Rectal smooth muscle tissue (tissue), 1 donor: ENCODE measurements around the gene ELMO1.

Experiments
- H3K27ac ChIP-seq: one replicate; pipeline ENCODE4 v1.7.0; 2013; ENCODE audit warnings: low read depth, low read length, inconsistent platforms
- H3K27me3 ChIP-seq: one replicate; pipeline ENCODE4 v1.7.0; 2013; ENCODE audit warnings: low read length; ENCODE audit not compliant: control insufficient read depth, insufficient read depth
- H3K36me3 ChIP-seq: one replicate; pipeline ENCODE4 v1.7.0; 2013; ENCODE audit warnings: low read length; ENCODE audit not compliant: control insufficient read depth, insufficient read depth
- H3K4me1 ChIP-seq: one replicate; pipeline ENCODE4 v1.7.0; 2013; ENCODE audit warnings: low read length; ENCODE audit not compliant: control insufficient read depth, insufficient read depth
- H3K4me3 ChIP-seq: one replicate; pipeline ENCODE4 v1.7.0; 2013; ENCODE audit warnings: low read length
- H3K9ac ChIP-seq: one replicate; pipeline ENCODE4 v1.7.0; 2013; ENCODE audit warnings: low read length

The ELMO1 gene

DNA sequence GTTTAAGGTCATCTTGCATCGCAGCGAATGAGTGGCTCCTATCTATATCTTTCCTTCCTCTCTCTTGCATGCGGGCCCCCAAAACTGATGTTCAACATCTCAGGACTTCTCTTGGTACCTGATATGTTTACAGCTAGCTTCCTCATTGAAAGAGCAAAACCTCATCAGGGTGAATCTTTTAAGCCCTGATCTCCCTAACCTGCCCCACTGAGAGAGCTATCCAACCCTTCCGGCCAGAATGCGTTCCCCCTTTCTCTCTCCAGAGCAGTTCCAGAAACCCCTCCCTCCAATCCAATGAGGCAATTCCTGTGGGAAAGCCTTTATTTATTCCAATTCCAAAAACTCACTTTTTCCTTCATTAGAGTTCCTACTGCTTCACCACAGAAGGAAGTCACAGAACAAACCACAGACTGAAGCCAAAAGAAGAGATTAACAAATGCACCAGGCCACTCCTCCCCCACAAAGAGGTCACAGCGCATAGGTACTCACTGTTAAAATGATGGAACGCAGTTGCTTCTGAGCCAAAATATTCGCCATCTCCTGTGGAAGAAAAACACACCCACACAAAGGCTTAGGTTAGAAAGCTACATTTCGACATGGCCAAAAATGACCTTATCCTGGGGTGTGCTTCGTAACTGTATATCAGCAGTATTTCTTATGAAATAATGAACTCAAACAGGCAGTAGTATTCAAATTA, 232.4 kb downstream of the ELMO1 start:
- Histone ChIP-seq H3K27me3 (no peaks in the 10 kb centered on the region), H3K27ac (no peak overlapping the region), H3K9ac (no peak overlapping the region)

DNA sequence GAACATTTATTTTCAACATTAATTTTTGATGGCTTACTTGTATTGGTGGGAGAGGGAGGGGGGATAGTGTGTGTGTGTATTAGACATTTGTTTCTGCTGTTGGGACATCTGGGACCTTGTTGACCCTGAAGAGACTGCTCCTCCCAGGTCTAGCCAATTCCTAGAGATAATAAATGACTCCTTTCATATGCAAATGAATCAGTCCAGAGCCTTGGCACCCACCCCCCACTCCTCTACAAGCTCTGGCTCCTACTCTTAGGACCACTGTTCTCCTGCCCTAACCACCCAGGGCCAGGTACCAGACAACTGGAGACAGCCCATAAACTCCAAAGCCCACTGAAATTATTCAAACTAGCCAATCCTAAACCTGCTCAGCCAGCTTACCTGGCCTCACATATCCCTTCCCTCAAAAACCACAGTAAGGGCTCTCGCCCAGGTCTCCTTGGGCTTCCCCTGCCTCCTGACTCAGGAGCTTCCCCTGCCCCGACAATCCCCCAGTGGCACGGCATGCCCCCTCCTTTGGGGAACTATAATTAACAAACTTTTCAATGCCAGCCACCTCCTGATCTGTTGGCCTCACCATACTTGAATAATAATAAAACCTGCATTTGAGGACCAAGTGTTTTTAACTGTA, 233.3 kb downstream of the ELMO1 start:
- Histone ChIP-seq H3K27me3 (no peaks in the 10 kb centered on the region), H3K9ac (no peak overlapping the region), H3K36me3 (no peaks in the 10 kb centered on the region), H3K27ac (no peak overlapping the region), H3K4me3 (no peak overlapping the region), H3K4me1 (no peaks in the 10 kb centered on the region)

More for the DNA sequence above, 232.4 kb downstream of the ELMO1 start:
- Histone ChIP-seq H3K4me1 (no peaks in the 10 kb centered on the region), H3K36me3 (no peaks in the 10 kb centered on the region), H3K4me3 (no peak overlapping the region)

DNA sequence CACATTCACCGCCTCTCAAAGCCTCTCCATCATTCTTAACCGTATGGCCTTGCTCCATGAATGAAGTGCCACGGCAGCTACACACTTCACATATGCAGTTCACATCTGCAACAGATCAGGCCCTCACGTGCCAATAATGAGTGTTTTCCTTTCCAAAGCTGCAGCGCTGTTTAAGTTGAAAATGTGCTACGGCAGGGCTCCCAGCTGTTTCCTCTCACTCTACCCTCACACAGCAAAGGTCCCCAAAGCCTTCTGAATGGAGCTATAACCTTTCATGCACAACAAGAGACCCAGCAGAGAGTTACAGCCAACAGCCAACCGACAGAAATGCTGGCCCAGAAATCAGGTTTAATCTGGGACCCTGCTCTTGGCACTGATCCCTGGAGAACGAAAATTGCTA, 236.1 kb downstream of the ELMO1 start:
- H3K36me3 ChIP-seq, result no peaks in the 10 kb centered on the region
- no peak overlapping the region for H3K4me3 ChIP-seq
- H3K27me3 ChIP-seq, result no peaks in the 10 kb centered on the region
- no peak overlapping the region for H3K27ac ChIP-seq
- H3K4me1 ChIP-seq, result peaks cover 10% of the 10 kb centered on the region
- H3K9ac ChIP-seq, result no peak overlapping the region

DNA sequence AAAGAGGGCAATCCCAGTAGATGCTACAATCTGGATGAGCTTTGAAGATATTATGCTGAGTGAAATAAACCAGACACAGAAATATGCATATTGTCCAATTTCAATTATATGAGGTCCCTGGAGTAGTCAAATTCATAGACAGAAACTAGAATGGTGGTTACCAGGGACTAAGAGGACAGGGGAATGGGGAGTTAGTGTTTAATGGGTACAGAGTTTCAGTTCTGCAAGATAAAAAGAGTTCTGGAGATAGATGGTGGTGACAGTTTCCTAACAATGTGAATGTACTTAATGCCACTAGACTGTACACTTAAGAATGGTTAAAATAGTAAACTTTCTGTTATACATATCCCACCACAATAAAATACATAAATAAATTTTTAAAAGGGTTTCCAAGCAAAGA, 236.6 kb downstream of the ELMO1 start:
- Histone ChIP-seq H3K36me3 (no peaks in the 10 kb centered on the region), H3K4me3 (no peak overlapping the region), H3K27me3 (no peaks in the 10 kb centered on the region), H3K4me1 (peaks cover 10% of the 10 kb centered on the region), H3K9ac (no peak overlapping the region), H3K27ac (no peak overlapping the region)

DNA sequence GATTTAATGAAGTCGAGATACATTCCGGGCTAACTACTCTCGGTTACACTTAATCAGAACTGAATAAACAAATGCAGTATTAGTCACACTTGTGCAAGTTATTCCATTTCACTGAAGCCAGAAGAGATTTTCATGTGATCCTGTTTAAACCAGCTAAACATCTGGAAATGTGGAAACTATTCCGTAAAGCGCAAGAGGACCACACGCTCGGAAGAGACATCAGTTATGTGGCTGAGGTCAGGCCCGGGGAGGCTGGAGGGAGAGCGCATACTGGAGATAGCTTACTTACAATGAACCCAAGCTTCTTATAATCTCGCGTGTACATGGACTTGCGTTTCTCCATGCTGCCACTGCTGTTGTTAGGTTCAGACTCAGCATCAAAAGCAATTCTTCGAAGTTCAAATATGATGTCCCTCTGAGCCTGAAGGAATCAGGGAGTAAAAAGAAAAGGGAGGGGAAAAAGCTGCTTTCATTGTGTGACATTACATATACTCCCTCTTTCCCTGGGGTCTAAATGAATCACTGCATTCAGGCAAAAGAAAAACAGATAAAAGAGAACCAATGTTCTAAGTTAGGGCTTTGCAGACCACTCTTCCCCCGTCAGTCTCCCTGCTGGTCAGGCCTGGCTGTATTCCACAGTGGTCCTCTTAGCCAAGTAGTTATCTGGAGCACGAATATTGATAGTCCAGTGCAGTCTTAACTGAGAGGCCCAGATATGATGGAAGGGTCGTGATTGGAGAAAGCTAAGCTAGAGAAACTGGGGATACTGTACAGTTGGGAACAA, 237.4 kb downstream of the ELMO1 start:
- no peak overlapping the region for H3K27ac ChIP-seq
- H3K36me3 ChIP-seq, result no peaks in the 10 kb centered on the region
- H3K4me1 ChIP-seq, result peaks cover 10% of the 10 kb centered on the region
- no peak overlapping the region for H3K9ac ChIP-seq
- no peaks in the 10 kb centered on the region for H3K27me3 ChIP-seq
- no peak overlapping the region for H3K4me3 ChIP-seq

DNA sequence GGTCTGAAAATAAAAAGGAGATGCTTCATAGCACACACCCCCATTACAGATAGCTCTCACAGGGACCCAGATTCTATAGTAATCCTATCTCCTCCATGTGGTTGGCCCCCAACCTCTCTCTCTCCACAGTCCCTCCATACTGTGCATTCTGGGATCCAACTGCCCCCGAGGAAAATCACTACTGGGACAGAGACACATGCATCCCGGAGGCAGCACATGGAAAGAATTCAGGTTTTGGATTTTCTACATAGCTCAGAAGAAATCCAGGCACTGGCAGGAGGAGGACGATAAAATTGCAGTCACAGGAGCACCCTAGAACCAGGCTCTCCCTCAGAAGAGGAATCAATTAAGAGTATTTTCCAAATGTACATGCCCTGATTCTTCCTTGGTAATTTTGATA, 239.5 kb downstream of the ELMO1 start:
- Histone ChIP-seq H3K27ac (peak overlapping the region; percentile 50), H3K36me3 (no peaks in the 10 kb centered on the region), H3K9ac (no peak overlapping the region), H3K4me1 (peaks cover 10% of the 10 kb centered on the region), H3K27me3 (no peaks in the 10 kb centered on the region), H3K4me3 (no peak overlapping the region)

DNA sequence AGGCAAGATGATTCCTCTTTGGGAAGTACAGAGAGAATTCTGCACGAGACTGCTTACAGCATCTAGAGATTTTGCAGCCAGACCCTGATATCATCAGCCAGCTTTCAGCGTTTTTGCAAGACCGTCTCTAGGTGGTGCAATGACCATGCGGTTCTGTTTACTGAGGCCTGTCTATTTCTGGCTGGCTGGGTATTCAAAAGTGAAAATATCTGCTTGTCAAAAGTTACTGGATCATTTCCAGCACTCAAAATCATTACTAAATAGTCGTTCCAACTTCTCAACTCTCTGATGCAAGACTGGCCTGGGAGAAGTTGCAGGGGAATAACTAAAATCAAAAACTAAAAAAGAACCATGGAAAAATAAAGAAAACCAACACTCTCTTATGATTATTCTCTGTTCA, 240.1 kb downstream of the ELMO1 start:
- H3K4me3 ChIP-seq, result no peak overlapping the region
- no peak overlapping the region for H3K9ac ChIP-seq
- H3K27me3 ChIP-seq, result no peaks in the 10 kb centered on the region
- H3K4me1 ChIP-seq, result peaks cover 10% of the 10 kb centered on the region
- no peaks in the 10 kb centered on the region for H3K36me3 ChIP-seq
- H3K27ac ChIP-seq, result peak overlapping the region; percentile 50

DNA sequence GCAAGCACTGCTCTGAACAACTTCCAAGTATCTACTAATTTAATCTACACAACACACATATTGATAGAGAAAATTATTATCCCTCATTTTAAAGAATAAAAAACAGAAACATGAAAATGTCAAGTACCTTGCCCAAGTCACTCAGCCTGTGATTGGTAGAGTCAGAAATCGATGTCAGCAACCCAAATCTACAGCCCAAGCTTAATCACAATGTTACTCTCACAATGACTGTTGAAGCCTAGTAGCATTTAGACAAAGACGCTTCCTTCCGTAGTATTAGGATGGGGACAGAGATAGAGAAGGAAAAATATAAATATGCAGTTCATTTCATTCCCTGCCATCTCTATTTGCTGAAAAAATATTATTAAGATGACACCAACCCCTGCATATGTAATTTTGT, 242.5 kb downstream of the ELMO1 start:
- Histone ChIP-seq H3K27me3 (no peaks in the 10 kb centered on the region), H3K4me3 (no peak overlapping the region), H3K4me1 (peaks cover 15% of the 10 kb centered on the region), H3K9ac (no peak overlapping the region), H3K27ac (no peak overlapping the region), H3K36me3 (no peaks in the 10 kb centered on the region)

DNA sequence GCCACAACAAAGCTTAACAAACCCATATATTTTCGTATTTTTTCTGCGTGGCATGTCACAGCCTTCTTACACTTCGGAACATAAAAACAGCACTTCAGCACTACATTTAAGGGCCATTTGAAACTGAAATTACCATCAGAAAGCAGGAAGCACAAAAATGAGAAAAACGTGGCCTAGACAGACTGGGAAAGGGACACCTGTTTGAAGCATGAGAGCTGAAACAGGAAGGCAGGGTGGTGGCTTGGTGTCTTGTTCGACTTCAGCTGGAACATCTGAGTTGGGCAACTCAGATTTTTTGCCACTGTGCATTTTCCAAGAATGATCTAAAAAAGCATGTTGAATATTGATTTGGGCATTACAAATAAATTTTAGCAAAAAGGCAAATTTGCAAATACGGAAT, 243.2 kb downstream of the ELMO1 start:
- H3K9ac ChIP-seq, result no peak overlapping the region
- no peaks in the 10 kb centered on the region for H3K36me3 ChIP-seq
- peaks cover 18% of the 10 kb centered on the region for H3K4me1 ChIP-seq
- H3K27ac ChIP-seq, result no peak overlapping the region
- no peaks in the 10 kb centered on the region for H3K27me3 ChIP-seq
- H3K4me3 ChIP-seq, result no peak overlapping the region

DNA sequence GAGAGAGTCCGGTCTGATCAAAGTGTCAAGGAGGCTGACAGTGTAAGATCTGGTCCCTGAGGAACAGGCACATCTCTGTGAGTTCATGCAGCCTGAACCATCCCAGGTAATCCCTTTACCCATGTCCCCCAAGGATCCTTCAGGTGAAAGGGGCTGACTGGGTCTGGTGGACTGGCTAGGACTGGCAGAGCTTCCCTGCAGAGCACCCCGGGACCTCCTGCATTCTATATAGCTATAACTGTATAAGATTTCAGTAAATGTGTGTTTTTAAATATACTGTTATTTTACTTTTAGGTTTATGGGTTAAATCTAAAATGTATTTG, 246.8 kb downstream of the ELMO1 start:
- Histone ChIP-seq H3K27me3 (no peaks in the 10 kb centered on the region), H3K4me1 (peaks cover 13% of the 10 kb centered on the region), H3K36me3 (no peaks in the 10 kb centered on the region), H3K27ac (no peak overlapping the region), H3K4me3 (no peak overlapping the region), H3K9ac (no peak overlapping the region)

DNA sequence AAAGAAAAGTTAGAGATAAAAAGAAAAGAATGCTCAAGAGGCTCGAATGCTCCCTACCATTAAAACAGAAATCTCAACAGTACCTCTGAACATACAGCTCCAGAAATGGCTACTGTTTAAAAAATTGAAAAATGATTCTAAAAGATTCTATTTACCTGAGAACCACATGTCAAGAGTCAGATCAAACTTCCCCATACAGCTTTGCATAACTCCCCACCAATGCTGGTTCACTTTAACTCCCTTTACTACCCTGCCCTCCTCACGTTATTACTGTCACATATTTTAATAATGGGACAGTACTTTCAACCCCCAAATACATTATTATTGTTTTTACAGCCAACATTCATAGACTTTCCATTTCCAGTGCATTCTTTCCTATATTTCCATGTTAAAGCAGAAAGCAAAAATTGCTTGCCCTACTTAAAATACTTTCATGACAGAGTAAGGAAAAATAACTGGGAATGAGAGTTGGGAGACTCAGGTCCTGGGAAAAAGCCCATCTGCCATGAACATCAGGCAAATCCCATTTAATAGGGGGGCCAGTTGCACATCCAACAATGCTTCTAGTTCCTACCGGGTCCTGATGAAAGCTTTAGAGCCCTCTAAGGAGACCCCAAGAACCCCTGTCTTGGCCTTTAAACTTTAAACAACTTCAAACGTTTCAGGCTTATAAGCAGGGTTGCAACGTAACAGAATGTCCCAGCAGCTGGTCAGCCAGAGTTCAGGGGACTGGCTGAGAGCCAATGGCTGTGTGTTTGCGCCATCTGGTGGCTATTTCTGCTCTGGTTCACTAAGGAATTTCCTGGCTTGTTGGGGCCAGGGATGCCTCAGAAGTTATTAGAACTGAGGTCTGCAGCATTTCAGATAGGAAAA, 247.4 kb downstream of the ELMO1 start:
- Histone ChIP-seq H3K36me3 (no peaks in the 10 kb centered on the region), H3K27ac (peak overlapping the region; percentile 65), H3K4me3 (no peak overlapping the region), H3K27me3 (no peaks in the 10 kb centered on the region), H3K9ac (no peak overlapping the region), H3K4me1 (peaks cover 13% of the 10 kb centered on the region)

DNA sequence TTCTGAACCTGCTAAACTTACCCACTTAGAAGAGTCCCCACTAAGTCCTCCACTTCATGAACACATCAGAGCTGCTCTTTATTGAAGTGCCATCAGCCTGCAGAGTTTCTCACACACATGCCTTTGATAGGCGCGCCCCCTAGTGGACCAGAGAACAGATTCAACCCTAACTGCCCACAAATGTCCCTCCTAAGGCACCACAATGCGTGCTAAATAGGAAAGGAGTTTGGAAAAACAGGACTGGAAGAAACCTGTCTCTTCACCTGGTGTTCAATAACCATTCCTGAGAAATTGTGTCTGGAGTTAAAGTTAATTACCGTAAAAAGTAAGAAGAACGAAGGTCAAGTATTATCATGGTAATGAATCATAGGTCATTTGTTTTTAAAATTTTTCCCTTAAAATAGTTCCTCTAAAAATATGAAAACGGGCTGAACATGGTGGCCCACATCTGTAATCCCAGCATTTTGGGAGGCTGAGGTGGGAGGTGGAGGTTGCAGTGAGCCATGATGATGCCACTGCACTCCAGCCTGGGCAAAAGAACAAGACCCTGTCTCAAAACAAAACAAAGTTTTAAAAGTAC, 249.7 kb downstream of the ELMO1 start:
- Histone ChIP-seq H3K9ac (no peak overlapping the region), H3K27ac (no peak overlapping the region), H3K36me3 (no peaks in the 10 kb centered on the region), H3K27me3 (no peaks in the 10 kb centered on the region), H3K4me3 (no peak overlapping the region), H3K4me1 (peaks cover 13% of the 10 kb centered on the region)
